Left ventricle myocardium inferior (tissue), 1 donor: ENCODE results near the gene ROR1. TPM values are rescaled to one million over a fixed set of nuclear protein-coding genes. Genes with fewer than 3 reads are reported as not detected.

Experiments
- DNase-seq: peaks from one replicate; pipeline ENCODE4 v3.0.0-alpha.2; 2020
- H3K27ac ChIP-seq: fragments of 200-600 bp; replicated peaks from 2 replicates; pipeline ENCODE4 v1.8.0; 2021
- H3K27me3 ChIP-seq: fragments of 200-600 bp; 2 replicates; pipeline ENCODE4 v1.8.0; 2021; ENCODE audit warnings: low read depth
- H3K36me3 ChIP-seq: fragments of 200-600 bp; 2 replicates; pipeline ENCODE4 v1.8.0; 2021
- H3K4me1 ChIP-seq: fragments of 200-600 bp; 2 replicates; pipeline ENCODE4 v1.8.0; 2021
- H3K4me3 ChIP-seq: fragments of 200-600 bp; 2 replicates; pipeline ENCODE4 v1.8.0; 2021; ENCODE audit warnings: mild to moderate bottlenecking, moderate library complexity
- H3K9me3 ChIP-seq: fragments of 200-600 bp; replicated peaks from 2 replicates; pipeline ENCODE4 v1.8.0; 2021
- intact Hi-C: fragments of 100-400 bp; cut with micrococcal nuclease; formaldehyde crosslinking; loops from one replicate; pipeline ENCODE4 v1.11.0; 2022
- total RNA-seq: library from RNA; stranded (reverse); fragmentation: NEBNext Ultra II Directional; extraction: Animal tissue kit (Norgen Biotek cat#: 25700); gene quantifications from one replicate; pipeline ENCODE4 v1.2.1, GENCODE V29; 2021
- TF ChIP-seq, protein P1 (sequence below): fragments of 200-600 bp; IDR thresholded peaks from 2 replicates; pipeline ENCODE4 v1.8.0; 2021; ENCODE audit warnings: antibody characterized with exemption, mild to moderate bottlenecking, borderline replicate concordance
- donor health status: DM: no; HTN: yes; CAD: no; lungs with severe emphysema.

The ROR1 gene
- total RNA-seq, 1 donor from 2014 or later: 14.0 TPM

DNA sequence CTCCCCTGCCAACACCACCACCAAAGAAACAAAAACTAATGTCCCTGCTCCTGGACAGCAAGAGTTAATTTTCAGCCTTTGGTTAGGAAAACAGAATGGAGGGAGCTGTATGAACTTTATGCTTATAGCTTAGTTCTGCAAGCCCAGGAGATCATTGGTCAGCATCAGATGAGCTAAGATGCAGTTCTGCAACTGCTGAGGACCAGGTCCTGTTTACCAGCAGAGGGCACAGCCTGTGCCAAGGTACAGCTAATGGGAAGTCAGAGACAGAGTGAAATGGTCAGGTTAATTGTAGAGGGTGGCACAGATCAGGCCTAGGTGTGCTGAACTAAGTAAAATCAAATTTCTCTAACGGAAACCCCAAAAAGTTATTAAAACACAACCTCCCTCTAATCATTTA is 161.3 kb downstream of the ROR1 start:
- peak overlapping the region; percentile 30 for H3K27ac ChIP-seq
- no peaks in the 10 kb centered on the region for H3K9me3 ChIP-seq
- H3K4me1 ChIP-seq: peaks cover 36% of the 10 kb centered on the region
- H3K4me3 ChIP-seq: no peak overlapping the region
- DNase-seq: no peak
- no peaks in the 10 kb centered on the region for H3K27me3 ChIP-seq
- no peaks in the 10 kb centered on the region for H3K36me3 ChIP-seq
- intact Hi-C loops: no loop called here
- TF ChIP-seq, protein P1, sequence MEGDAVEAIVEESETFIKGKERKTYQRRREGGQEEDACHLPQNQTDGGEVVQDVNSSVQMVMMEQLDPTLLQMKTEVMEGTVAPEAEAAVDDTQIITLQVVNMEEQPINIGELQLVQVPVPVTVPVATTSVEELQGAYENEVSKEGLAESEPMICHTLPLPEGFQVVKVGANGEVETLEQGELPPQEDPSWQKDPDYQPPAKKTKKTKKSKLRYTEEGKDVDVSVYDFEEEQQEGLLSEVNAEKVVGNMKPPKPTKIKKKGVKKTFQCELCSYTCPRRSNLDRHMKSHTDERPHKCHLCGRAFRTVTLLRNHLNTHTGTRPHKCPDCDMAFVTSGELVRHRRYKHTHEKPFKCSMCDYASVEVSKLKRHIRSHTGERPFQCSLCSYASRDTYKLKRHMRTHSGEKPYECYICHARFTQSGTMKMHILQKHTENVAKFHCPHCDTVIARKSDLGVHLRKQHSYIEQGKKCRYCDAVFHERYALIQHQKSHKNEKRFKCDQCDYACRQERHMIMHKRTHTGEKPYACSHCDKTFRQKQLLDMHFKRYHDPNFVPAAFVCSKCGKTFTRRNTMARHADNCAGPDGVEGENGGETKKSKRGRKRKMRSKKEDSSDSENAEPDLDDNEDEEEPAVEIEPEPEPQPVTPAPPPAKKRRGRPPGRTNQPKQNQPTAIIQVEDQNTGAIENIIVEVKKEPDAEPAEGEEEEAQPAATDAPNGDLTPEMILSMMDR: peak; percentile 48

DNA sequence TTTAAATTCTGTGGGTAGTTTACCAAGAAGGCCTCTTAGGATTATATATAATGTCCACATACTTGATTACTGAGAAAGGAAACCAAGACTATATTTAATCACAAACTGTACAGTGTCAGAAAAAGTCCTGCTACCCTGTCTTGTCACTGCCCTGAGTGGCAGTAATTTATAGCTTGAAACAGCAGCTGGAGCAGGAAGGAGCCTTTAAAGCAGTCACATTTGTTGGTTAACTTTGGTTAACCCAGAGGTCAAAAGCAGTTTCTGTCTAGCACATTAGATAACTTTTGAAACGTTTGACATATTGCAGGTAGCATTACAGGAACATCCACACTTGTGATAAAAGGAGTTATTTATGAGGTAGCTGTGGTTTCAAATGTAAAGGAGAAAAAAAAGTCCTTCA is 161.7 kb downstream of the ROR1 start:
- Histone ChIP-seq H3K9me3 (no peaks in the 10 kb centered on the region), H3K27me3 (no peaks in the 10 kb centered on the region), H3K4me3 (no peak overlapping the region), H3K36me3 (no peaks in the 10 kb centered on the region), H3K4me1 (peaks cover 32% of the 10 kb centered on the region), H3K27ac (peak overlapping the region; percentile 30)
- intact Hi-C loops: no loop called here
- no peak for DNase-seq
- TF ChIP-seq, protein P1: no peak

DNA sequence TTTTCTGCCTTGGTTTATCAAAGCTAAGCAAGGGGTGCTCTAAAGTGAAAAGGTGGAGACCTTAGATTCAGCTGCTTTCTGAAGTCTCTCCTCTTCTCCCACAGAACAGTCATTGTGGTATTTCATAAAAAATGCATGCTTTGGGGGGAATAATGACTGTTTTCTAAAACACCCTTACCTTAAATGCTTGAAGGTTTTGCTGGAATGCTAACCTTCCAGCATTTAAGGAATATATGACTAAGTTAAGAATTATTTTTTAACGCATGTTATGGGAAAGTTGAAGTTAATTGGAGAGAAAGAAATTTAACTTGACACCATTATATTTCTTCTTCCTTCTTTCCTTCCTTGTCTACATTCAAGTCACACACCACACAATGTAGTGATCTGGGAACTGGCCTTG is 162.5 kb downstream of the ROR1 start:
- H3K4me3 ChIP-seq: no peak overlapping the region
- peaks cover 26% of the 10 kb centered on the region for H3K4me1 ChIP-seq
- no peaks in the 10 kb centered on the region for H3K27me3 ChIP-seq
- peak overlapping the region; percentile 30 for H3K27ac ChIP-seq
- no peaks in the 10 kb centered on the region for H3K36me3 ChIP-seq
- no peak for DNase-seq
- intact Hi-C loops: no loop called here
- TF ChIP-seq, protein P1: no peak
- no peaks in the 10 kb centered on the region for H3K9me3 ChIP-seq

DNA sequence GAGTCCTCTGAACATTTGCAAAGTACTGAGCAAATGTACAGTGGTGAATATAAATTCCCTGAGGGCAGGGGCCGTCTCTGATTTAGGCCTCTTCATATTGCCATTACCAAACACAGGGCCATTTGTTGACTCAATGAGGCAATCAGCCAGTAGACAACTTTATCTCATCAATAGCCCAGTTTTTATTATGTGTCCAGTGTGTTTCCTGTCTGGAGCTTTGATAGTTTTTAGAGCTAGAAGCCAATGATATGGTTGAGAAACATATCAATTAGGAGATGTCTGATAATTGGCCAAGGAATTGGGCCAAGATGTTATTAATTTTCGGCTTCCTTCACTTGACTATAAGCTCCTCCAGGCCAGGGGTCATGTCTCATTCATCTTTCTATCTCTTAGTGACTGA is 163.0 kb downstream of the ROR1 start:
- DNase-seq: no peak
- intact Hi-C loops: no loop called here
- Histone ChIP-seq H3K4me3 (no peak overlapping the region), H3K9me3 (no peaks in the 10 kb centered on the region), H3K4me1 (peaks cover 22% of the 10 kb centered on the region), H3K36me3 (no peaks in the 10 kb centered on the region), H3K27me3 (no peaks in the 10 kb centered on the region), H3K27ac (no peak overlapping the region)
- TF ChIP-seq, protein P1: no peak

DNA sequence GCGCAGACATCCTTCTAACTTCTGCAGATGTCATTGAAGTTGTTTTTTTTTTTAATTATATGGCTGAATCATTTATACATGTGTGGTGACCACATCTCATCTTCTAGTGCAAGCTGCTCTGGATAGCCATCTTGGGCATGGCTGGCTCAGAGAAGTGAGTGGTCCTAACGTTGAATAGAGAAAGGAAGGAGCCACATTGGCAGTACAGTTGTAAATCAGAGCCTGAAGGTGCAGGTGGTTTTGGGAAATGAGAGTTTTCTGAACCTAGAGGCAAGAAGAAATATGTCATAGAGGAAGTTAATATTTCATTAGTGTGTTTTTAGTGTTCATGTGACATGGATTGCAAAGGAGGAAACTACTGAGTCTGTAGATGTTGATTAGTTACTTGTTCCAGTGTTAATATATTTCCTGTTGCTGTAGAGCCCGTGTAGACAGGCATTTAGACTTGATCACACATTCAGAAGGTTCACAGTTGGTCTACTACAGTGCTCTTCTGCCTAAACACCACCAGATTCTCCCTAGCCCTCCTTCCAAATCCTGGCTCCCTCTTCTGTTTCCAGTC is 163.7 kb downstream of the ROR1 start:
- no peak for DNase-seq
- intact Hi-C loops: no loop called here
- TF ChIP-seq, protein P1: no peak

More for the DNA sequence above, 163.7 kb downstream of the ROR1 start:
- Histone ChIP-seq H3K9me3 (no peaks in the 10 kb centered on the region), H3K27me3 (no peaks in the 10 kb centered on the region), H3K36me3 (no peaks in the 10 kb centered on the region), H3K4me3 (no peak overlapping the region), H3K27ac (no peak overlapping the region), H3K4me1 (peaks cover 22% of the 10 kb centered on the region)
